Muscle of arm (tissue), 12 donors: Measurements from ENCODE around the gene EMC10. TPM values are rescaled to one million over a fixed set of nuclear protein-coding genes. Genes with fewer than 3 reads are reported as not detected.

Source experiments
- polyA plus RNA-seq, 12 donors: library from polyadenylated mRNA; unstranded; fragments of 120-200 nt; gene quantifications; one replicate each; pipeline ENCODE4 v1.2.1, GENCODE V29; 2013; ENCODE audit not compliant: insufficient read length in 12 of 12

The EMC10 gene
- polyA plus RNA-seq, 12 donors, result 66.6 to 203 (median 95.2) TPM

Other genes with a start within 250 kb of the EMC10 start
- gene KCNC3, start 147.1 kb upstream of the EMC10 start, polyA plus RNA-seq, result 1 to 10 TPM in 8 of 12 donors, under 1 TPM in 3, not detected in 1; 0.69 to 6.7 (median 1.2) TPM
- gene NAPSA, start 110.9 kb upstream of the EMC10 start, polyA plus RNA-seq, result 1 to 10 TPM in 5 of 12 donors, under 1 TPM in 5, not detected in 2; 0.43 to 1.6 (median 0.96) TPM
- 10 to 100 TPM in 11 of 12 donors, not detected in 1; 16.0 to 30.8 (median 17.6) TPM for gene NR1H2, start 100.0 kb upstream of the EMC10 start, polyA plus RNA-seq
- gene POLD1, start 92.2 kb upstream of the EMC10 start, polyA plus RNA-seq, result 10 to 100 TPM in 10 of 12 donors, 1 to 10 TPM in 1, not detected in 1; 8.5 to 41.1 (median 14.5) TPM
- gene SPIB, start 57.6 kb upstream of the EMC10 start, polyA plus RNA-seq, result 1 to 10 TPM in 2 of 12 donors, under 1 TPM in 9, not detected in 1; 0.13 to 9.9 (median 0.56) TPM
- gene MYBPC2, start 43.6 kb upstream of the EMC10 start, polyA plus RNA-seq, result 100 to 1,000 TPM in 1 of 12 donors, 10 to 100 TPM in 9, not detected in 2; 11.4 to 140 (median 53.8) TPM
- 1 to 10 TPM in 10 of 12 donors, not detected in 2; 2.4 to 6.8 (median 3.9) TPM for gene GARIN5A, start 341 bp downstream of the EMC10 start, polyA plus RNA-seq
- 10 to 100 TPM in 11 of 12 donors, not detected in 1; 11.8 to 41.3 (median 17.8) TPM for gene JOSD2, start 34.7 kb downstream of the EMC10 start, polyA plus RNA-seq
- gene ASPDH, start 37.4 kb downstream of the EMC10 start, polyA plus RNA-seq, result 1 to 10 TPM in 1 of 12 donors, under 1 TPM in 9, not detected in 2; 0.18 to 1.9 (median 0.65) TPM
- gene LRRC4B, start 91.9 kb downstream of the EMC10 start, polyA plus RNA-seq, result 10 to 100 TPM in 4 of 12 donors, 1 to 10 TPM in 7, not detected in 1; 6.0 to 21.0 (median 8.7) TPM
- gene SYT3, start 163.4 kb downstream of the EMC10 start, polyA plus RNA-seq, result under 1 TPM in 3 of 12 donors, not detected in 9; 0.05 to 0.25 (median 0.12) TPM
- gene C19orf81, start 172.9 kb downstream of the EMC10 start, polyA plus RNA-seq, result 1 to 10 TPM in 7 of 12 donors, under 1 TPM in 3, not detected in 2; 0.85 to 2.8 (median 1.5) TPM
- gene SHANK1, start 243.3 kb downstream of the EMC10 start, polyA plus RNA-seq, result 10 to 100 TPM in 11 of 12 donors, not detected in 1; 11.4 to 87.6 (median 22.0) TPM
- gene CLEC11A, start 246.9 kb downstream of the EMC10 start, polyA plus RNA-seq, result 10 to 100 TPM in 11 of 12 donors, not detected in 1; 14.6 to 62.3 (median 17.6) TPM